DOHH2 (cell line): Measurements from ENCODE around the gene ANLN.
A peak's percentile ranks its signal among the peaks of the same experiment; 100 is the strongest.

Experiments used
- H3F3A ChIP-seq: fragments of 200-600 bp; sonication (generic), shearing (Covaris generic); 2 replicates; pipeline ENCODE4 v1.6.0; 2016; ENCODE audit warnings: antibody characterized with exemption, mild to moderate bottlenecking; ENCODE audit not compliant: control insufficient read depth, insufficient read depth
- H3K27ac ChIP-seq: fragments of 200-600 bp; sonication (generic); 2 replicates; pipeline ENCODE4 v1.5.1; 2014; ENCODE audit warnings: low read depth, mild to moderate bottlenecking, low read length, moderate library complexity
- H3K27me3 ChIP-seq: fragments of 200-600 bp; sonication (generic); 2 replicates; pipeline ENCODE4 v1.6.1; 2014; ENCODE audit warnings: mild to moderate bottlenecking, low read length, mixed read lengths; ENCODE audit not compliant: control insufficient read depth
- H3K36me3 ChIP-seq: fragments of 200-600 bp; sonication (generic); 2 replicates; pipeline ENCODE4 v1.6.1; 2014; ENCODE audit warnings: mild to moderate bottlenecking, low read length, moderate library complexity, mixed read lengths; ENCODE audit not compliant: control insufficient read depth
- H3K4me1 ChIP-seq: fragments of 200-600 bp; sonication (generic); 2 replicates; pipeline ENCODE4 v1.6.1; 2014; ENCODE audit warnings: mild to moderate bottlenecking, low read length, mixed read lengths; ENCODE audit not compliant: control insufficient read depth
- H3K4me2 ChIP-seq: fragments of 200-600 bp; sonication (generic); 2 replicates; pipeline ENCODE4 v1.6.0; 2014; ENCODE audit warnings: mild to moderate bottlenecking, low read length, moderate library complexity
- H3K4me3 ChIP-seq: fragments of 200-600 bp; sonication (generic); 2 replicates; pipeline ENCODE4 v1.5.1; 2014; ENCODE audit warnings: mild to moderate bottlenecking, low read length, mixed read lengths
- H3K79me2 ChIP-seq: fragments of 200-600 bp; sonication (generic); 2 replicates; pipeline ENCODE4 v1.6.1; 2014; ENCODE audit warnings: mild to moderate bottlenecking, low read length, mixed read lengths; ENCODE audit not compliant: control insufficient read depth
- H3K9me2 ChIP-seq: fragments of 200-600 bp; sonication (generic); replicated peaks from 2 replicates; pipeline ENCODE4 v1.6.1; 2014; ENCODE audit warnings: mild to moderate bottlenecking, low read length, mixed read lengths; ENCODE audit not compliant: control insufficient read depth
- H3K9me3 ChIP-seq: fragments of 200-600 bp; sonication (generic); 2 replicates; pipeline ENCODE4 v1.6.1; 2014; ENCODE audit warnings: antibody characterized with exemption, low read length, mixed read lengths; ENCODE audit not compliant: control insufficient read depth, insufficient read depth
- H4K20me1 ChIP-seq: fragments of 200-600 bp; sonication (generic); 2 replicates; pipeline ENCODE4 v1.6.0; 2014; ENCODE audit warnings: low read depth, mild to moderate bottlenecking, antibody characterized with exemption, low read length, moderate library complexity; ENCODE audit not compliant: control insufficient read depth, insufficient read depth
- CTCF ChIP-seq: fragments of 200-600 bp; sonication (generic); IDR thresholded peaks from one replicate; pipeline ENCODE4 v1.5.1; 2014; ENCODE audit warnings: antibody characterized with exemption, mild to moderate bottlenecking, low read depth, low read length; ENCODE audit not compliant: poor library complexity, severe bottlenecking
- EZH2phosphoT487 ChIP-seq: fragments of 200-600 bp; sonication (generic); IDR thresholded peaks from 2 replicates; pipeline ENCODE4 v1.6.1; 2017; ENCODE audit warnings: borderline replicate concordance, mild to moderate bottlenecking, antibody characterized with exemption, low read length, moderate library complexity, mixed read lengths

Gene ANLN

DNA sequence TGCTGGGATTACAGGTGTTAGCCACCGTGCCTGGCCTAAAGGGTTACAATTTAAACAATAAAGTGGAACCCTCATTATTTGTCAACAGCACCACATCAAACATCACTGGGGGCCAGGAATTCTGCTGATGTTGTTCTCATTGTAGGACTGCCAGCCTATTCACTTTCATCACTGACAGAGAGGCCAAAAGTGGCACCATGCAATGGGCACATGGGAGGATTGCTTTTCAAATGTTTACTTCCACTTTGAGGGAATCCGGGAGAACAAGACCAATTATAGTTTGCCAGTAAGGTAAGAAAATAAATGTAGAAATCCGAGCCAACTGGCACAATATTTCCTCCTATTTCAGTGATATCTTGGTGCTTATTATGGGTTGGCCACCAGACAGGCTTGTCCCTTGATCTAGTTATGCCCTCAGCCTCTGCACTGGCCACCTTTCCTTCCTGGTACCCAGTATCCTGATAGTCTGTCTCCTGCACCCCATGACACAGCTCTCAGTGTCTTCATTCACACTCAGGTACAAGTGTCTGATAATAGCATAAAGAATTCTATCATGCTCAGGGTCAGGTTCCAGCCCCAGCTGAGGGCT, 82.6 kb downstream of the ANLN start:
- Histone ChIP-seq H3K4me1 (no peaks in the 10 kb centered on the region), H3K36me3 (no peaks in the 10 kb centered on the region)

GRCh38 chr7:36473454-36474282, 84.0 kb downstream of the ANLN start:
- H4K20me1 ChIP-seq: no peaks in the 10 kb centered on the region
- H3K27me3 ChIP-seq: peaks cover 7% of the 10 kb centered on the region; the same call in 1 of the 2 replicates
- no peaks in the 10 kb centered on the region for H3F3A ChIP-seq
- H3K79me2 ChIP-seq: no peaks in the 10 kb centered on the region
- no peak overlapping the region for H3K4me2 ChIP-seq
- H3K36me3 ChIP-seq: no peaks in the 10 kb centered on the region
- H3K9me3 ChIP-seq: no peaks in the 10 kb centered on the region
- no peak overlapping the region for H3K4me3 ChIP-seq
- TF ChIP-seq EZH2phosphoT487: no peak
- peak; percentile 83 for TF ChIP-seq CTCF
- H3K9me2 ChIP-seq: no peaks in the 10 kb centered on the region
- no peak overlapping the region for H3K27ac ChIP-seq
- no peaks in the 10 kb centered on the region for H3K4me1 ChIP-seq

More for the DNA sequence above, 82.6 kb downstream of the ANLN start:
- H4K20me1 ChIP-seq: no peaks in the 10 kb centered on the region
- no peaks in the 10 kb centered on the region for H3F3A ChIP-seq
- H3K9me2 ChIP-seq: no peaks in the 10 kb centered on the region
- no peaks in the 10 kb centered on the region for H3K79me2 ChIP-seq
- peaks cover 7% of the 10 kb centered on the region; the same call in 1 of the 2 replicates for H3K27me3 ChIP-seq
- TF ChIP-seq CTCF: no peak
- no peak for TF ChIP-seq EZH2phosphoT487
- H3K4me3 ChIP-seq: no peak overlapping the region
- no peak overlapping the region for H3K27ac ChIP-seq
- H3K4me2 ChIP-seq: no peak overlapping the region
- H3K9me3 ChIP-seq: no peaks in the 10 kb centered on the region

DNA sequence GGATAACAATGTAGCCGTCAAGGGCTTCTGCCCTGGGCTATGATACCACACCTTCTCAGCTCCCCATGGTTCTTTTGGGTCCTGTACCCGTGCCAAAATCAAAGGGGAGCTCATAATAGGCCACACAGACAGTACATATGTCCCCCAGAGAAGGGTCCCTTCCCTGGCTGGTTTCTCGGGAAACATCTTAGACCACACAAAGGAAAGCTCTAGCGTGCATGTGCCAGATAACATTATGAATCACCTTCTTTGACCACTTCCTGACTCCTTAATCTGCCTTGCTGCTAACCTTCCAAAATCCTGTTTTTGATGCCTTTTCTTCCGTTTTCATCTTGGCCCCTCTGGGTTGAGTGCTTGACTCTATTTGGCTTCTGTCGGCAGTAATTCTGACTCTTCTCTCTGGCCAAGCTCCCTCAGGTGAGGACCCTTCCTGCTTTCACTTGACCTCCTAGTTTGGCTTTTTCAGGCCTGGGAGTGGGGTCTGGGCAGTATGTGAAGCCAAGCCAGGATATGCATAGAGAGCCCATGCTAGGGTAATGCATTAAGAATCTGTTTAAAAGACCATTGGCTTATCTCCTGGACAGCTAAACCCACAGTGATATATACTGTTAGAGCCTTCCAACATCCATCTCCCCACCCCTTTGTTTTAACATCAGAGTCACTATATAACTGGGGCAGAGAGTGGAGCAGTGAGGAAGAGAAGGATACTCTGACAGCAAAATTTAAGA, 84.8 kb downstream of the ANLN start:
- no peaks in the 10 kb centered on the region for H3F3A ChIP-seq
- H3K36me3 ChIP-seq: no peaks in the 10 kb centered on the region
- no peaks in the 10 kb centered on the region for H3K9me2 ChIP-seq
- no peak overlapping the region for H3K4me3 ChIP-seq
- H3K79me2 ChIP-seq: no peaks in the 10 kb centered on the region
- H3K4me2 ChIP-seq: no peak overlapping the region
- no peaks in the 10 kb centered on the region for H3K9me3 ChIP-seq
- H3K27ac ChIP-seq: no peak overlapping the region
- H3K27me3 ChIP-seq: peaks cover 7% of the 10 kb centered on the region; the same call in 1 of the 2 replicates
- no peaks in the 10 kb centered on the region for H4K20me1 ChIP-seq
- TF ChIP-seq CTCF (no peak), EZH2phosphoT487 (no peak)
- no peaks in the 10 kb centered on the region for H3K4me1 ChIP-seq
